HEK293 (cell line): ENCODE results near the gene ELOVL6.

ENCODE experiments used
- CTCF ChIA-PET: fragments of 350-600 bp; formaldehyde crosslinking; extraction: SDS; loops from one replicate; lab custom pipeline; 2021; ENCODE audit warnings: antibody characterized with exemption; lab: Yijun Ruan, JAX
- POLR2A ChIA-PET: fragments of 300-600 bp; formaldehyde crosslinking; extraction: SDS; loops from one replicate; lab custom pipeline; 2020; ENCODE audit warnings: antibody characterized with exemption, inconsistent platforms; lab: Yijun Ruan, JAX
- H3K27ac ChIP-seq: fragments of 200-500 bp; sonication (Bioruptor generic); 2 replicates; pipeline ENCODE4 v1.5.1; 2014; ENCODE audit warnings: low read depth, low read length, control low read depth, inconsistent platforms; ENCODE audit errors: extremely low read depth
- H3K36me3 ChIP-seq, 2 experiments: fragments of 200-500 bp in 1 of 2; sonication (Bioruptor generic) in 1 of 2; 1 replicate in 1 of 2; 2 replicates in 1 of 2; pipeline ENCODE4 v1.5.1; 2014 to 2017; ENCODE audit warnings: inconsistent platforms in 2 of 2, low read length in 2 of 2; ENCODE audit not compliant: control insufficient read depth in 2 of 2, insufficient read depth in 1 of 2
- H3K4me1 ChIP-seq: fragments of 200-500 bp; sonication (Bioruptor generic); 2 replicates; pipeline ENCODE4 v1.5.1; 2014; ENCODE audit warnings: mild to moderate bottlenecking, low read length, inconsistent platforms; ENCODE audit not compliant: control insufficient read depth, insufficient read depth
- H3K4me3 ChIP-seq: 2 replicates; pipeline ENCODE4 v1.5.1; 2011; ENCODE audit warnings: low read depth, mild to moderate bottlenecking, control low read depth, low read length, moderate library complexity
- H3K9me3 ChIP-seq: fragments of 200-500 bp; sonication (Bioruptor generic); 2 replicates; pipeline ENCODE4 v1.5.1; 2014; ENCODE audit warnings: low read depth, low read length, inconsistent platforms; ENCODE audit not compliant: control insufficient read depth, insufficient read depth
- BCL11B ChIP-seq: fragments of 450-650 bp; formaldehyde crosslinking; IDR thresholded peaks from 2 replicates; pipeline ENCODE4 v1.5.1; 2016; ENCODE audit warnings: low read depth, missing biosample characterization, missing genetic modification characterization
- FEZF1 ChIP-seq: fragments of 450-650 bp; formaldehyde crosslinking; IDR thresholded peaks from 2 replicates; pipeline ENCODE4 v1.5.1; 2016; ENCODE audit warnings: missing biosample characterization, missing genetic modification characterization
- HOXA7 ChIP-seq: sonication (generic); formaldehyde crosslinking; IDR thresholded peaks from 2 replicates; pipeline ENCODE4 v1.8.1; 2022; ENCODE audit warnings: missing genetic modification reagents, borderline replicate concordance
- SP7 ChIP-seq: fragments of 450-650 bp; formaldehyde crosslinking; IDR thresholded peaks from 2 replicates; pipeline ENCODE4 v1.5.1; 2016; ENCODE audit warnings: missing biosample characterization, missing genetic modification characterization
- ZFP41 ChIP-seq: fragments of 450-650 bp; formaldehyde crosslinking; IDR thresholded peaks from 2 replicates; pipeline ENCODE4 v1.5.1; 2016; ENCODE audit warnings: missing biosample characterization, missing genetic modification characterization, borderline replicate concordance
- ZFP69B ChIP-seq: fragments of 450-650 bp; formaldehyde crosslinking; IDR thresholded peaks from 2 replicates; pipeline ENCODE4 v1.5.1; 2016; ENCODE audit warnings: missing biosample characterization, missing genetic modification characterization
- ZNF10 ChIP-seq: fragments of 450-650 bp; formaldehyde crosslinking; IDR thresholded peaks from 2 replicates; pipeline ENCODE4 v1.5.1; 2017; ENCODE audit warnings: missing biosample characterization, missing genetic modification characterization
- ZNF112 ChIP-seq: fragments of 450-650 bp; formaldehyde crosslinking; IDR thresholded peaks from 2 replicates; pipeline ENCODE4 v1.5.0; 2017; ENCODE audit warnings: missing biosample characterization, missing genetic modification characterization
- ZNF174 ChIP-seq: fragments of 450-650 bp; formaldehyde crosslinking; IDR thresholded peaks from 2 replicates; pipeline ENCODE4 v1.5.0; 2017; ENCODE audit warnings: missing biosample characterization, mild to moderate bottlenecking, missing genetic modification characterization
- ZNF221 ChIP-seq: fragments of 450-650 bp; formaldehyde crosslinking; IDR thresholded peaks from 2 replicates; pipeline ENCODE4 v1.5.1; 2017; ENCODE audit warnings: missing biosample characterization, missing genetic modification characterization, borderline replicate concordance
- ZNF223 ChIP-seq: fragments of 450-650 bp; formaldehyde crosslinking; IDR thresholded peaks from 2 replicates; pipeline ENCODE4 v1.5.1; 2016; ENCODE audit warnings: missing biosample characterization, missing genetic modification characterization
- ZNF302 ChIP-seq: fragments of 450-650 bp; formaldehyde crosslinking; IDR thresholded peaks from 2 replicates; pipeline ENCODE4 v1.5.1; 2016; ENCODE audit warnings: missing biosample characterization, missing genetic modification characterization, low read depth
- ZNF391 ChIP-seq: fragments of 450-650 bp; formaldehyde crosslinking; IDR thresholded peaks from 2 replicates; pipeline ENCODE4 v1.5.1; 2016; ENCODE audit warnings: low read depth, missing biosample characterization, missing genetic modification characterization, borderline replicate concordance
- ZNF426 ChIP-seq: fragments of 450-650 bp; formaldehyde crosslinking; IDR thresholded peaks from 2 replicates; pipeline ENCODE4 v1.5.1; 2017; ENCODE audit warnings: missing biosample characterization, missing genetic modification characterization, mild to moderate bottlenecking, inconsistent platforms, moderate library complexity
- ZNF433 ChIP-seq: fragments of 450-650 bp; formaldehyde crosslinking; IDR thresholded peaks from 2 replicates; pipeline ENCODE4 v1.5.1; 2016; ENCODE audit warnings: missing biosample characterization, missing genetic modification characterization, low read depth
- ZNF596 ChIP-seq: fragments of 450-650 bp; IDR thresholded peaks from 2 replicates; pipeline ENCODE4 v1.5.0; 2018; ENCODE audit warnings: missing biosample characterization, mild to moderate bottlenecking, missing genetic modification characterization, moderate library complexity
- ZNF76 ChIP-seq: fragments of 450-650 bp; formaldehyde crosslinking; IDR thresholded peaks from 2 replicates; pipeline ENCODE4; 2016; ENCODE audit warnings: low read depth, missing biosample characterization, missing genetic modification characterization, borderline replicate concordance
- ZNF830 ChIP-seq: fragments of 450-650 bp; IDR thresholded peaks from 2 replicates; pipeline ENCODE4 v1.5.0; 2018; ENCODE audit warnings: missing biosample characterization, missing genetic modification characterization, low read depth, mild to moderate bottlenecking, moderate library complexity
- TF ChIP-seq, protein P1 (sequence below): fragments of 450-650 bp; formaldehyde crosslinking; IDR thresholded peaks from 2 replicates; pipeline ENCODE4 v1.5.1; 2016; ENCODE audit warnings: missing biosample characterization, missing genetic modification characterization
- TF ChIP-seq, protein P2 (sequence below): fragments of 450-650 bp; formaldehyde crosslinking; IDR thresholded peaks from 2 replicates; pipeline ENCODE4 v1.5.1; 2016; ENCODE audit warnings: missing biosample characterization, missing genetic modification characterization
- TF ChIP-seq, protein P3 (sequence below): fragments of 450-650 bp; formaldehyde crosslinking; IDR thresholded peaks from 2 replicates; pipeline ENCODE4 v1.5.1; 2016; ENCODE audit warnings: missing biosample characterization, missing genetic modification characterization
- TF ChIP-seq, protein P4 (sequence below): fragments of 450-650 bp; formaldehyde crosslinking; IDR thresholded peaks from 2 replicates; pipeline ENCODE4 v1.5.1; 2016; ENCODE audit warnings: missing biosample characterization, missing genetic modification characterization
- TF ChIP-seq, protein P5 (sequence below): fragments of 450-650 bp; formaldehyde crosslinking; IDR thresholded peaks from 2 replicates; pipeline ENCODE4; 2016; ENCODE audit warnings: missing biosample characterization, missing genetic modification characterization
- TF ChIP-seq, protein P6 (sequence below): fragments of 450-650 bp; formaldehyde crosslinking; IDR thresholded peaks from 2 replicates; pipeline ENCODE4 v1.5.1; 2016; ENCODE audit warnings: missing biosample characterization, missing genetic modification characterization

ELOVL6 gene

DNA sequence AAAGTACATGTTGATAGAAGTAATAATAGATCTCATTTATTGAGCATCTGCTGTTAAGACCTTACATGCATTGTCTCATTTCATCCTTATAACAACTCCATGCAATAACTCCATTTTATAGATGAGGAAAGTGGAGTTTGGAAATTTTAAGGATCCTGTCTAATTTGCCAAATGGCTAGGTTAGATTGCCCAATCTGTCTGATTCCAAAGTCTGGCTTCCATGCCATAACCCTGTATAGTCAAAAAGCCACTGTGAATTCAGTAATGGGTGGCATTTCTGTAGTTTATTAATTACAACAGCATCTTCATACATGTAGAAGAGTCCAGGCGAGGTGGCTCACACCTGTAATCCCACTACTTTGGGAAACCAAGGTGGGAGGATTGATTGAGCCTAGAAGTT, 8.8 kb upstream of the ELOVL6 start:
- Histone ChIP-seq H3K4me1 (no peaks in the 10 kb centered on the region), H3K36me3 (no peaks in the 10 kb centered on the region), H3K27ac (no peak overlapping the region), H3K4me3 (no peak overlapping the region), H3K9me3 (no peaks in the 10 kb centered on the region)
- TF ChIP-seq FEZF1 (tag by site-specific recombination) = no peak
- TF ChIP-seq ZNF174 (tag by site-specific recombination) = no peak
- TF ChIP-seq ZNF433 (tag by site-specific recombination) = no peak
- TF ChIP-seq, protein P1, sequence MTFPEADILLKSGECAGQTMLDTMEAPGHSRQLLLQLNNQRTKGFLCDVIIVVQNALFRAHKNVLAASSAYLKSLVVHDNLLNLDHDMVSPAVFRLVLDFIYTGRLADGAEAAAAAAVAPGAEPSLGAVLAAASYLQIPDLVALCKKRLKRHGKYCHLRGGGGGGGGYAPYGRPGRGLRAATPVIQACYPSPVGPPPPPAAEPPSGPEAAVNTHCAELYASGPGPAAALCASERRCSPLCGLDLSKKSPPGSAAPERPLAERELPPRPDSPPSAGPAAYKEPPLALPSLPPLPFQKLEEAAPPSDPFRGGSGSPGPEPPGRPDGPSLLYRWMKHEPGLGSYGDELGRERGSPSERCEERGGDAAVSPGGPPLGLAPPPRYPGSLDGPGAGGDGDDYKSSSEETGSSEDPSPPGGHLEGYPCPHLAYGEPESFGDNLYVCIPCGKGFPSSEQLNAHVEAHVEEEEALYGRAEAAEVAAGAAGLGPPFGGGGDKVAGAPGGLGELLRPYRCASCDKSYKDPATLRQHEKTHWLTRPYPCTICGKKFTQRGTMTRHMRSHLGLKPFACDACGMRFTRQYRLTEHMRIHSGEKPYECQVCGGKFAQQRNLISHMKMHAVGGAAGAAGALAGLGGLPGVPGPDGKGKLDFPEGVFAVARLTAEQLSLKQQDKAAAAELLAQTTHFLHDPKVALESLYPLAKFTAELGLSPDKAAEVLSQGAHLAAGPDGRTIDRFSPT (tag by site-specific recombination) = no peak
- TF ChIP-seq ZNF830 (tag by site-specific recombination) = no peak
- TF ChIP-seq ZNF391 (tag by site-specific recombination) = no peak
- no peak for TF ChIP-seq ZNF112
- no peak for TF ChIP-seq ZNF596 (tag by site-specific recombination)
- TF ChIP-seq ZNF221 (tag by site-specific recombination) = no peak
- TF ChIP-seq ZFP69B (tag by site-specific recombination) = no peak
- TF ChIP-seq BCL11B (tag by site-specific recombination) = no peak
- TF ChIP-seq, protein P2, sequence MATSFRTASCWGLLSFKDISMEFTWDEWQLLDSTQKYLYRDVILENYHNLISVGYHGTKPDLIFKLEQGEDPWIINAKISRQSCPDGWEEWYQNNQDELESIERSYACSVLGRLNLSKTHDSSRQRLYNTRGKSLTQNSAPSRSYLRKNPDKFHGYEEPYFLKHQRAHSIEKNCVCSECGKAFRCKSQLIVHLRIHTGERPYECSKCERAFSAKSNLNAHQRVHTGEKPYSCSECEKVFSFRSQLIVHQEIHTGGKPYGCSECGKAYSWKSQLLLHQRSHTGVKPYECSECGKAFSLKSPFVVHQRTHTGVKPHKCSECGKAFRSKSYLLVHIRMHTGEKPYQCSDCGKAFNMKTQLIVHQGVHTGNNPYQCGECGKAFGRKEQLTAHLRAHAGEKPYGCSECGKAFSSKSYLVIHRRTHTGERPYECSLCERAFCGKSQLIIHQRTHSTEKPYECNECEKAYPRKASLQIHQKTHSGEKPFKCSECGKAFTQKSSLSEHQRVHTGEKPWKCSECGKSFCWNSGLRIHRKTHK (tag by site-specific recombination) = no peak
- no peak for TF ChIP-seq HOXA7 (CRISPR knock-in tag)
- TF ChIP-seq, protein P3, sequence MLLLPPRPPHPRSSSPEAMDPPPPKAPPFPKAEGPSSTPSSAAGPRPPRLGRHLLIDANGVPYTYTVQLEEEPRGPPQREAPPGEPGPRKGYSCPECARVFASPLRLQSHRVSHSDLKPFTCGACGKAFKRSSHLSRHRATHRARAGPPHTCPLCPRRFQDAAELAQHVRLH (tag by site-specific recombination) = no peak
- no peak for TF ChIP-seq ZNF302 (tag by site-specific recombination)
- TF ChIP-seq, protein P4, sequence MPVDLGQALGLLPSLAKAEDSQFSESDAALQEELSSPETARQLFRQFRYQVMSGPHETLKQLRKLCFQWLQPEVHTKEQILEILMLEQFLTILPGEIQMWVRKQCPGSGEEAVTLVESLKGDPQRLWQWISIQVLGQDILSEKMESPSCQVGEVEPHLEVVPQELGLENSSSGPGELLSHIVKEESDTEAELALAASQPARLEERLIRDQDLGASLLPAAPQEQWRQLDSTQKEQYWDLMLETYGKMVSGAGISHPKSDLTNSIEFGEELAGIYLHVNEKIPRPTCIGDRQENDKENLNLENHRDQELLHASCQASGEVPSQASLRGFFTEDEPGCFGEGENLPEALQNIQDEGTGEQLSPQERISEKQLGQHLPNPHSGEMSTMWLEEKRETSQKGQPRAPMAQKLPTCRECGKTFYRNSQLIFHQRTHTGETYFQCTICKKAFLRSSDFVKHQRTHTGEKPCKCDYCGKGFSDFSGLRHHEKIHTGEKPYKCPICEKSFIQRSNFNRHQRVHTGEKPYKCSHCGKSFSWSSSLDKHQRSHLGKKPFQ (tag by site-specific recombination) = no peak
- ChIA-PET POLR2A (no interaction called here), CTCF (no interaction called here)

DNA sequence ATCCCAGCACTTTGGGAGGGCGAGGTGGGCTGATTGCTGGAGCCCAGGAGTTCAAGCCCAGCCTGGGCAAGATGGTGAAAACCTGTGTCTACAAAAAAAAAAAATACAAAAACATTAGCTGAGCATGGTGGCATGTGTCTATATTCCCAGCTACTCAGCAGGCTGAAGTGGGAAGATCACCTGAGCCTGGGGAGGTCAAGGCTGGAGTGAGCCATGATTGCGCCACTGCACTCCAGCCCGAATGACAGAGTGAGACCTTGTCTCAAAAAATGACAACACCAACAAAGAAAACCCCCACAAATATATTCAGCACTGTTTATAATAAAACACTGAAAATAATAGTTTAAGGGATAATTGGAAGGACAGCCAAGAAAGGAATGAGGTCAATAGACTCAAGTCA, 3.6 kb upstream of the ELOVL6 start:
- Histone ChIP-seq H3K27ac (no peak overlapping the region), H3K36me3 (no peaks in the 10 kb centered on the region), H3K4me3 (no peak overlapping the region), H3K9me3 (no peaks in the 10 kb centered on the region), H3K4me1 (no peaks in the 10 kb centered on the region)
- TF ChIP-seq, protein P5, sequence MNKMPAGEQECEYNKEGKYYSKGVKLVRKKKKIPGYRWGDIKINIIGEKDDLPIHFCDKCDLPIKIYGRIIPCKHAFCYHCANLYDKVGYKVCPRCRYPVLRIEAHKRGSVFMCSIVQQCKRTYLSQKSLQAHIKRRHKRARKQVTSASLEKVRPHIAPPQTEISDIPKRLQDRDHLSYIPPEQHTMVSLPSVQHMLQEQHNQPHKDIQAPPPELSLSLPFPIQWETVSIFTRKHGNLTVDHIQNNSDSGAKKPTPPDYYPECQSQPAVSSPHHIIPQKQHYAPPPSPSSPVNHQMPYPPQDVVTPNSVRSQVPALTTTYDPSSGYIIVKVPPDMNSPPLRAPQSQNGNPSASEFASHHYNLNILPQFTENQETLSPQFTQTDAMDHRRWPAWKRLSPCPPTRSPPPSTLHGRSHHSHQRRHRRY (tag by site-specific recombination) = no peak
- TF ChIP-seq ZNF112 (no peak), ZFP41 (tag by site-specific recombination) (no peak), ZNF426 (tag by site-specific recombination) (no peak), SP7 (no peak), ZNF76 (tag by site-specific recombination) (no peak), HOXA7 (CRISPR knock-in tag) (no peak), ZNF174 (tag by site-specific recombination) (no peak), ZNF10 (tag by site-specific recombination) (no peak), ZNF223 (tag by site-specific recombination) (no peak)
- TF ChIP-seq, protein P6, sequence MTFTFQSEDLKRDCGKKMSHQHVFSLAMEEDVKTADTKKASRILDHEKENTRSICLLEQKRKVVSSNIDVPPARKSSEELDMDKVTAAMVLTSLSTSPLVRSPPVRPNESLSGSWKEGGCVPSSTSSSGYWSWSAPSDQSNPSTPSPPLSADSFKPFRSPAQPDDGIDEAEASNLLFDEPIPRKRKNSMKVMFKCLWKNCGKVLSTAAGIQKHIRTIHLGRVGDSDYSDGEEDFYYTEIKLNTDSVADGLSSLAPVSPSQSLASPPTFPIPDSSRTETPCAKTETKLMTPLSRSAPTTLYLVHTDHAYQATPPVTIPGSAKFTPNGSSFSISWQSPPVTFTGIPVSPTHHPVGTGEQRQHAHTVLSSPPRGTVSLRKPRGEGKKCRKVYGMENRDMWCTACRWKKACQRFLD = no peak
- ChIA-PET CTCF (no interaction called here), POLR2A (no interaction called here)
